NCI-H1930 (cell line): ENCODE data around the gene MSL3B.

Experiments
- DNase-seq, 2 experiments: peaks; one replicate each; lab custom pipeline; 2025; lab: John Stamatoyannopoulos, UW

MSL3B gene

GRCh38 chr2:233833345-233833744, 34.8 kb downstream of the MSL3B start:
- no peak for DNase-seq

DNA sequence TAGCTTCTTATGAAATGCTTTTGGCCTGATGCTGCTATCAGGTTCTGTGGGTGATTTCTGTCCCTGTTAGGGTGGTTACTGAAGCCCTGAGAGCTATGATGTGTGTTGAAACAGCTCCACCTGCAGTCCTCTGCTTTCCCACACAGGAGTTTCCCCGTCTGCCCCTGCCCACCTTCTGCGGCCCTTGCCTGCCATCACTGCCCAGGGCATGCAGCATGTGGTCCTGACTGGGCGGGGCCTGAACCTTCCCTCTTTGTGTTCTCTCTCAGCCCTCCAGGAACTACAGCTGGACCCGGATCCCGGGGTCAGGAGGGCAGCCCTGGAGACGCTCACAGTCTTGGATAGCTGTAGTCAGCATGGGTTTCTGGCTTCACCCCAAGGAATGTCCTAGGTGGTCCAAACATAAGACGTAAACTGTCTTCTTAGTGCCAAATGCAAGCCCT, 35.3 kb downstream of the MSL3B start:
- no peak for DNase-seq

- no peak for DNase-seq
These were observed 35.8 kb downstream of the MSL3B start for GRCh38 chr2:233832414-233832813.

- DNase-seq, result no peak
These were observed 36.3 kb downstream of the MSL3B start for GRCh38 chr2:233831861-233832260.

DNA sequence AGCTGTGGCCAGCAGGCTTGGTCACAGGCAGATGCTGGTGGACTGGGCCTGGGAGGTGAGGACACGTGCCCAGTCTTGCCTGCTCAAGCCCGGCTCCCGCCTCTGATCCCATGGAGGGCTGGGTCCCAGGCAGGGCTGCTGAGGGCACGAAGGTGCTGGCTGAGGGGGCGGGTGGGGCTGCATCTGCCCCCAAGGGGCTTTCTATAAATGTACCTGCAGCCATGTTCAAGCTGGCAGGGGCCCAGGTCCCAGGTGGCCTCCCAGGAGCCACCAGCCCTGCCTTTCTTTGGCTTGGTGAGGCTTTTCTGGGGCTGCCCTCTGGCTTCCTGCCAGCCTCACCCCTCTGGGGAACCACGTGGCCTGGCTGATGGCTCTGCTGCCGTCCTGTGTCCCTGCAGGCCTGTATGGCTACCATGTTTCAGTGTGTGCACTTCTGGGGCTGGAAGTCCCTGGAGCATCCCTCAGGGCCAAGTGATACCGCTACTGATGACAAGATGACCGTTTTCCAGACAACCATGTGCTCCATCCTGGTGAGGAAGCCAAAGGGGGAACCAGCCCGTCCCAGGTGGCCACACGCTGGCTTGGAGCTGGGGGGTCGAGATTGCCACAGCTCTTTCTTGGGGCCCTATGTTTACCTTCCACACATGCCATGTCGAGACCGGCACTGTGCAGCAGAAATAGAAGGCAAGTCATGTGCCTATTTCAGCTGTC, 37.0 kb downstream of the MSL3B start:
- DNase-seq, result no peak

DNA sequence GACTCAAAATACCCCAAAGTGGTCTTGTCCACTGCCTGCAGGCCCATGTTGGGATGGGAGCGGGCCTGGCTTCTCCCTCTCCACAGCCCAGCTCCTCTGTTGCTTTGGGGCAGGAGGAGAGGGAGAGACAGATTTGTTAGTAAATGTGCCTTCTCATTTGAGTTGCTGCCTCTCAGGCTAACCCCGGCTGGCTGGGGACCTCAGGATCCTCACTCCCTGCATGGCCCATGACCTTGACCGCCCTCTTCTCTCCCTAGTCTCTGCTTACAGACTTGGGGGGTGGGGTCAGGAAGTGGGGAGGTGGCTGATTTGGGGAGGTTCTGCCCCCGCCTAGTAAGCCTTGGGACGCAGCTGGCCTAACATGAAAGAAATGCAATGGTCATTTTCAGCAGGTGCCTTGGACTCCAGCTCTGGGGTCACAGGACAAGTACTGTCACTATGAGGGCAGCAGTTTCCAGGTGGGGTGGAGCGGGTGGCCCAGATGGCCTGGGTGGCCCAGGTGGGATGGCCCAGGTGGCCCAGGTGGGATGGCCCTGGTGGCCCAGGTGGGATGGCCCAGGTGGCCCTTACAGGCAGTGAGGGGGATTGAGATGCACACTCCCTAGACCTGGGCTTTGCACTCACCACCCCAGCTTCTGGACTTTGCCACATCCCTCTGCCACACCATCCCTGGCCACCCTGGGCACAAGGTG, 37.9 kb downstream of the MSL3B start:
- no peak for DNase-seq

DNA sequence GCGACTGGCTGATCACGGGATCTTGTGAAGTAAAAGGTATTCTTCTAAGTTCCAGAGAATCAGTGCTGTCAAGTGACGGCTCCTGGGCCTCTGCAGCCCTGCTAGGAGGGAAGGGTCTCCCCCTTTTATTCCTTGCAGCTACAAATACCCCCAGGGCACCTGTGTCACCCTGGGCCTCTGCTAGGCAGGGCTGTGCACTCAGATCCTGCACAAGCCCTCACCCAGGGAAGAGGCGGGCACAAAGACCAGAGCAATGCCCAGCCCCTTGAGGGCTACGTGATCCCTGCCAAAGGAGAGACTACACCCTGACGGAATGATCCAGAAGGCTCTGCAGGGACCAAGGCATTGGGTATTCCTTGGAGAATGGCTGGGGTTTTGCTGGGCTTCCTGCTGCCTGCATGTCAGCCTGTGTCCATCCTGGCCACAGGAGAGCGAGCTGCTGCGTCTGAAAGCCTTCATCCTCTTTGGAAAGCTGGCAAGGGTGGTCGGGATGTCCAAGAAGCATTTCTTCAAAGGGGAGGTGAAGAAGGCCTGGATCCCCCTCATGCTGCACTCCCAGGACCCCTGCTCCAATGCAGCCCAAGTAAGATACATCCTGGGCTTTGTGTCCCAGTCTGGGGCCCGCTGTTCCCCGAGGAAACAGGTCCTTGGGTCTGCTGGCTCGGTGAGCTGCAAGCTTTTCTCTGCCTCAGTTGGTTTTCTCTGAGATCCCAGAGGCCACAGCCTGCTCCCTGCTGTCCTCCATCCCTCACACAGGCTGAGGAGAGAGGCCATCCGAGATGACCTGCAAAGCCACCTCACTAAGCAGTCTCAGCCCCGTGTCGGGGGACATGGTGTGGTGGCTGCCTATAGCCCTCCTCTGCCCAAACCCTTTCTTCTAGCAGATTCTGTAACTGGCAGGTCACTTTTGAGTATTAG, 38.7 kb downstream of the MSL3B start:
- DNase-seq, result no peak

- no peak for DNase-seq
These were observed 39.5 kb downstream of the MSL3B start for GRCh38 chr2:233828546-233829192.

GRCh38 chr2:233824373-233824772, 43.8 kb downstream of the MSL3B start:
- no peak for DNase-seq

DNA sequence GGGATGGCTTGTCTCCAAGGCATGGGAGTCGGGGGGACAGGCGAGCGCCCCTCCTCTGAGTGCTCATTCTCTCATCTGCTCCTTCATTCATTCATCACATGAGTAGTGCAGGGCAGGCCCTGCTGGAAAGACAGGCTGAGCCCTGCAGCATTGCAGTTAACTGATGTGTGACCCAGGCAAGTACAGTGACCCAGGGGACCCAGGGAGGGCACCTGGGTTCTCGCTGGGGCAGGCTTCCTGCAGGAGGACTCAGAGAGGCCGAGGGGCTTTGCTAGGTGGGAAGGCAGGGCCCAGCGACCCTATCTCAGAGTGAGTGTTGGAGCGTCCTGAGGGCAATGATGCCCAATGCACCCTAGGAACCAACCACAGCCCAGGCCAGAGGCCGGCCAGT, 44.5 kb downstream of the MSL3B start:
- DNase-seq, result no peak

- no peak for DNase-seq
These were observed 45.1 kb downstream of the MSL3B start for GRCh38 chr2:233822781-233823730.

DNA sequence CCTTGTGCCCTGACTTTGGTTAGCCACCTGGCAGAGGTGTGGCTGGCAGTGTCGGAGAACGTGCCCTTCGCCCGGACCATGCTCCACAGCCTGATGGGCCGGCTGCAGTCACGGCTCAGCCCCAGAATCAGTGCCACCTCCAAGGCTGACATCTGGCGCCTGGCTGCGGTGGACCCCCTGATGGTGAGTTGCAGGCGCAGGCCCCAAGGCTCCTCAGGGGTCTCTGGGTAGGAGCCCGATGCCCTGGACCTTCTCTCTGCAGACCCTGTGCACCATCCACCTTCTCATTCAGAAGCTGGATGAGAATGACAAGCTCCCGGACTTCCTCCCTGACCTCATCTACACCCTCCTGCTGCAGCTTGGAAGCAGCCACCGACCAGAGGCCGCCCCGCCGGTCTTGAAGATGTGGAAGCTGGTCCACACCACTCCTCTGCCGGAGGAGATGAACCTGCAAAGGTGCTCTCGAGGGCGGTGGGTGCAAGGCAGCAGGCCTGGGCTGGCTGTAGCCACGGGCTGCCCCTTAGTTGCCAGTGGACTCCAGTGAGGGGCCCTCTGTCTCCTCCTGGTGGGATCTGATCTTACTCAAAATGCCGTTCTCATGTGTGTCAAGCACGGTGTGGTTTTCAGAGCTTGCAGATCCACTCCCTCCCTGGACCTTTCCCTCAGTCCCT, 46.0 kb downstream of the MSL3B start:
- no peak for DNase-seq

GRCh38 chr2:233821709-233822100, 46.5 kb downstream of the MSL3B start:
- no peak for DNase-seq

DNA sequence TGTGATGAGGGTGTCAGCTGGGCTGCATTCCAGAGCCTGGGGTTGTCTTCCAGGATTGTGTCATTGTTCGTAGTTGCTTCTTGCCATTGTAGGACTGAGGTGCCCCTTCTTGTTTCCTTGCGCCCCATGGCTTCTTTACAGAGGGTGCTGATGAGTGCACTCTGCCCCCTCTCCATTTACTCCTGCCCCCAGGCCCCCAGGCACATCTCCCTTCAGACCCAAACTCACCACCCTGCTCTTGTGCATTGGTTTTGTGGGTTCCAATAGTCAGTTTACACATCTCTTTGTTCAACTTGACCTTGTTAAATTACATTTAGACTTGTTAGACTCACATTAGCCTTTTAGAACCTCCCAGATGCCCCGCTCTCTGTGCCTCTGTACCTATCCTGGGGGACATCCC, 47.0 kb downstream of the MSL3B start:
- DNase-seq, result no peak

DNA sequence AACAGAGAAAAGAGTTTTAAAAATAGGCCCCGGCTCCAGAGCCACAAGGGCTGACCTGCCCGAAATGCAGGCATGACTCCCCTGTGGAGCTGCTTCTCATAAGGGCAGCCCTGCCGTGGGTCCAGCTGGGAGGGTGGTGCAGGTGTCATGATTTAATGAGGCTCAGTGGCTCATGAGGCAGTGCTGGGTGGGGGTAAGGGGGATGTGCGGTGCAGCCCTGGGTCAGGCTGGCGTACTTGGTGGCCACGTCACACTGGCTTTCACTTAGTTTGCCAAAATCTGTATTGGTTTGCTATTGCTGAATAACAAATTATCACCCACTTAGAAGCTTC, 47.4 kb downstream of the MSL3B start:
- no peak for DNase-seq

DNA sequence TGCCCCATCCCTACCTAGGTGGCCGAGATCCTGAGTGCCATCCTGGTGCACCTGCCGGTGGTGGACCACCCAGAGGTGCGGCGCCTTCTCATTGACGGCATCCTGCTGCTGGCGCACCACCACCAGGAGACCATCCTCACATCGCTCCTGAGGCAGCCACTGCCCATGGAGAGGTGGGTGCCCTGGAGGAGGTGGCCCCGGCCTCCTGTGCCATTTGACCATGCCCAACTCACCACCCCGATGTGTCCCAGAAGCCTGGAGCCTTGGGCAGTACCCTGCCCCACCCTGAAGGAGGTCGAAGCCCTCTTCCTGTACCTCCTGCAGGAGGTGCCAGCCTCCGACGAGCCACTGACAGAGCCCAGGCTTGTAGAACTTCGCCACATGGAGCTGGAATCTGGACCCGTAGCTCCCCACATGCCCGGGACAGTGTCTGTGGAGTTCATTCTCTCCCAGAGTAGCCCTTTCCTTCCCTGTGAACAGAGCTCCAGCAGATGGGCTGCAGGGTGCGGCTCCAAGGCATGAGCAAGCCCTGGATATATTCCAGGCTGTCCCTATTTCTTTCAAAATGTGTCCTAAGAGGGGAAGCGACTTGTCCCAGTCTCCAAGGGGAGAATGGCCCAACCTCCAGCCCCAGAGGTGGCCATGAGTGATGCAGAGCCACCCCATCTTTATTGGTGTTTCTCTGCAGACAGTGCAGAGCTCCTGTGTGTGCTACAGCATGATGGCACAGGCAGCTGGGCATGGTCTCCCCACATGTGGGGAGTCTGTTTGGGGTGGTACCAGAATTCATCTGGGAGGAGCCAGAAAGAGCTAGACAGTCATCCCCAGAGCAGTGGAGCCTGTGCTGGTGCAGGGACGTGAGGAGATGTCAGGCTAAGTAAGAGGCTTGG, 48.1 kb downstream of the MSL3B start:
- no peak for DNase-seq

- DNase-seq, result no peak
These were observed 49.3 kb downstream of the MSL3B start for GRCh38 chr2:233818639-233819621.

DNA sequence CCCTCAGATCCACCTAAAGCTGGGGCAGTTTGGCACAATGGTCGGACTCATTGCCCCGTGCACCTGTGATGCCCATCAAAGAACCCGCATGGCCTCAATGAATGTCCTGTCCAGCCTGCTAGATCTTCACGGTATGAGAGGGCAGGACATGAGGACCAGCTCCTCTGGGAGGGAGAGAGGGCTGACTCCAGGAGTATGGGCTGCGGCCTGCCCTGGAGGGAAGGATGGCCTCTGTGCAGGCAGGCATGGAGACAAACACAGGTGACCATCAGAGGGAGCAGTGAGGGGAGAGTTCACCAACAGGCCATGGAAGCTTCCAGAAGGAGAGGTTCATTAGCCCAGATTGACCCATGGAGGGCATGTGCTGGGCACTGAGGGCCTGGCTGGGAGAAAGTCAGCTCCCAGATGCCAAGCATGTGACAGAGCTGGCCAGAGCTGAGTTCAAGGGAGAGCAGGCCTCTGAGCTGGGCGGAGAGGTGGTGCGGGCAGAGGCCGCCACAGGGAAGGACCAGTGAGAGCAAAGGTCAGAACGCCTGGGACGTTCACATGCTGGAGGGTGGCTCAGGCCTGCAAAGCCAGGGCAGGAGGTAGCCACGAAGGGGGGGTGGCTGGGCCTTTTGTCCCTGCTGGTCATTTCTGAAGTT, 50.1 kb downstream of the MSL3B start:
- DNase-seq, result no peak
